Measurements from ENCODE around the gene TFPT.

DNA sequence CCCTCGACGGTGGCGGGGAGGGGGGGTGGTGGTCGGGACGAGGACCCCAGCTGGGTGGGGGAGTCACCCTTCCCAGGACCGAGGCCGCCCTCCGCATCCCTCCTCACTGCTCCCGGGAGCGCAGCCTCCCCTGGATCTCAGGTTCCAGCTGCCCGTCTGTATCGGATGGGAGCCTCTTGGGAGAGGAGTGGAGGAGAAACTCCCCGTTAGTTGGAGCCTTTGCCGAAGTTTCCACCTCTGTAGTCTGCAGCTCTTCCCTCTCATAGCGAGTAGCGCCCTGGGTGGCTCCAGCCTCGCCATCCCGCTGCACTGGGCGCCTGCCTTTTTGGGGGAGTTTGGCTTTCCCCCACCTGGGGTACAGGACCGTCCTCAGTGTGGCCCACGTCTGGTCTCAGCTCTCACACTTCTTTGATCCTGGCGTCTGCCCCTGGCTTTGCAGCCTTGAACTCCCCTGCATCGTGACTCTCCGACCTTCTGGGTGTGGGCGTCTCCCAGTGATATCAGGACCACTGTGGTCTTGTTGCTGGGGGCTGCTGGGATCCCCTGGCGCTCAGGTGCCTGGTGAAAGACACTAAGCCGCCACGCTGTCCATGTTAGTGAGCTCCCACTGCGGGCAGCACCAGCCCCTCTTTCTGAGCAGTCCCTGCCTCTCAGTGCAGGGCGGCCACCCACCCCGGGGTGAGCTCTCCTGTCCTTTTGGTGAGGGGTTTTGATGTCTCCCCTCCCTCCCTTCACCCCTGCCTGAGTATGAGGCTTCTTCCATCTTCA, 23.2 kb upstream of the TFPT start:
- TF ChIP-seq, protein P1, sequence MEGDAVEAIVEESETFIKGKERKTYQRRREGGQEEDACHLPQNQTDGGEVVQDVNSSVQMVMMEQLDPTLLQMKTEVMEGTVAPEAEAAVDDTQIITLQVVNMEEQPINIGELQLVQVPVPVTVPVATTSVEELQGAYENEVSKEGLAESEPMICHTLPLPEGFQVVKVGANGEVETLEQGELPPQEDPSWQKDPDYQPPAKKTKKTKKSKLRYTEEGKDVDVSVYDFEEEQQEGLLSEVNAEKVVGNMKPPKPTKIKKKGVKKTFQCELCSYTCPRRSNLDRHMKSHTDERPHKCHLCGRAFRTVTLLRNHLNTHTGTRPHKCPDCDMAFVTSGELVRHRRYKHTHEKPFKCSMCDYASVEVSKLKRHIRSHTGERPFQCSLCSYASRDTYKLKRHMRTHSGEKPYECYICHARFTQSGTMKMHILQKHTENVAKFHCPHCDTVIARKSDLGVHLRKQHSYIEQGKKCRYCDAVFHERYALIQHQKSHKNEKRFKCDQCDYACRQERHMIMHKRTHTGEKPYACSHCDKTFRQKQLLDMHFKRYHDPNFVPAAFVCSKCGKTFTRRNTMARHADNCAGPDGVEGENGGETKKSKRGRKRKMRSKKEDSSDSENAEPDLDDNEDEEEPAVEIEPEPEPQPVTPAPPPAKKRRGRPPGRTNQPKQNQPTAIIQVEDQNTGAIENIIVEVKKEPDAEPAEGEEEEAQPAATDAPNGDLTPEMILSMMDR (IDR thresholded peaks at IDR 0.05; ENCODE audit: low read depth, low read length, missing input control) = no peak
- TF ChIP-seq RXRA (IDR thresholded peaks at IDR 0.05) (no peak), JUND (IDR thresholded peaks at IDR 0.05) (no peak), TAF1 (conservative IDR thresholded peaks at IDR 0.05) (no peak), RAD21 (IDR thresholded peaks at IDR 0.05) (no peak), SP1 (IDR thresholded peaks at IDR 0.05) (no peak), HNF4G (IDR thresholded peaks at IDR 0.05) (no peak), FOXA1 (IDR thresholded peaks at IDR 0.05) (no peak)
- TF ChIP-seq, protein P2, sequence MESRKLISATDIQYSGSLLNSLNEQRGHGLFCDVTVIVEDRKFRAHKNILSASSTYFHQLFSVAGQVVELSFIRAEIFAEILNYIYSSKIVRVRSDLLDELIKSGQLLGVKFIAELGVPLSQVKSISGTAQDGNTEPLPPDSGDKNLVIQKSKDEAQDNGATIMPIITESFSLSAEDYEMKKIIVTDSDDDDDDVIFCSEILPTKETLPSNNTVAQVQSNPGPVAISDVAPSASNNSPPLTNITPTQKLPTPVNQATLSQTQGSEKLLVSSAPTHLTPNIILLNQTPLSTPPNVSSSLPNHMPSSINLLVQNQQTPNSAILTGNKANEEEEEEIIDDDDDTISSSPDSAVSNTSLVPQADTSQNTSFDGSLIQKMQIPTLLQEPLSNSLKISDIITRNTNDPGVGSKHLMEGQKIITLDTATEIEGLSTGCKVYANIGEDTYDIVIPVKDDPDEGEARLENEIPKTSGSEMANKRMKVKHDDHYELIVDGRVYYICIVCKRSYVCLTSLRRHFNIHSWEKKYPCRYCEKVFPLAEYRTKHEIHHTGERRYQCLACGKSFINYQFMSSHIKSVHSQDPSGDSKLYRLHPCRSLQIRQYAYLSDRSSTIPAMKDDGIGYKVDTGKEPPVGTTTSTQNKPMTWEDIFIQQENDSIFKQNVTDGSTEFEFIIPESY (IDR thresholded peaks at IDR 0.05) = no peak
- TF ChIP-seq, protein P3, sequence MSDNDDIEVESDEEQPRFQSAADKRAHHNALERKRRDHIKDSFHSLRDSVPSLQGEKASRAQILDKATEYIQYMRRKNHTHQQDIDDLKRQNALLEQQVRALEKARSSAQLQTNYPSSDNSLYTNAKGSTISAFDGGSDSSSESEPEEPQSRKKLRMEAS (IDR thresholded peaks at IDR 0.05) = no peak
- TF ChIP-seq, protein P4, sequence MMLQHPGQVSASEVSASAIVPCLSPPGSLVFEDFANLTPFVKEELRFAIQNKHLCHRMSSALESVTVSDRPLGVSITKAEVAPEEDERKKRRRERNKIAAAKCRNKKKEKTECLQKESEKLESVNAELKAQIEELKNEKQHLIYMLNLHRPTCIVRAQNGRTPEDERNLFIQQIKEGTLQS (IDR thresholded peaks at IDR 0.05) = no peak
- TF ChIP-seq, protein P5, sequence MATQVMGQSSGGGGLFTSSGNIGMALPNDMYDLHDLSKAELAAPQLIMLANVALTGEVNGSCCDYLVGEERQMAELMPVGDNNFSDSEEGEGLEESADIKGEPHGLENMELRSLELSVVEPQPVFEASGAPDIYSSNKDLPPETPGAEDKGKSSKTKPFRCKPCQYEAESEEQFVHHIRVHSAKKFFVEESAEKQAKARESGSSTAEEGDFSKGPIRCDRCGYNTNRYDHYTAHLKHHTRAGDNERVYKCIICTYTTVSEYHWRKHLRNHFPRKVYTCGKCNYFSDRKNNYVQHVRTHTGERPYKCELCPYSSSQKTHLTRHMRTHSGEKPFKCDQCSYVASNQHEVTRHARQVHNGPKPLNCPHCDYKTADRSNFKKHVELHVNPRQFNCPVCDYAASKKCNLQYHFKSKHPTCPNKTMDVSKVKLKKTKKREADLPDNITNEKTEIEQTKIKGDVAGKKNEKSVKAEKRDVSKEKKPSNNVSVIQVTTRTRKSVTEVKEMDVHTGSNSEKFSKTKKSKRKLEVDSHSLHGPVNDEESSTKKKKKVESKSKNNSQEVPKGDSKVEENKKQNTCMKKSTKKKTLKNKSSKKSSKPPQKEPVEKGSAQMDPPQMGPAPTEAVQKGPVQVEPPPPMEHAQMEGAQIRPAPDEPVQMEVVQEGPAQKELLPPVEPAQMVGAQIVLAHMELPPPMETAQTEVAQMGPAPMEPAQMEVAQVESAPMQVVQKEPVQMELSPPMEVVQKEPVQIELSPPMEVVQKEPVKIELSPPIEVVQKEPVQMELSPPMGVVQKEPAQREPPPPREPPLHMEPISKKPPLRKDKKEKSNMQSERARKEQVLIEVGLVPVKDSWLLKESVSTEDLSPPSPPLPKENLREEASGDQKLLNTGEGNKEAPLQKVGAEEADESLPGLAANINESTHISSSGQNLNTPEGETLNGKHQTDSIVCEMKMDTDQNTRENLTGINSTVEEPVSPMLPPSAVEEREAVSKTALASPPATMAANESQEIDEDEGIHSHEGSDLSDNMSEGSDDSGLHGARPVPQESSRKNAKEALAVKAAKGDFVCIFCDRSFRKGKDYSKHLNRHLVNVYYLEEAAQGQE (IDR thresholded peaks at IDR 0.05) = no peak
